Astrocyte (in vitro differentiated cells and primary cell): ENCODE results near the gene HDC.

Experiments used
- EZH2 ChIP-seq: IDR thresholded peaks from 2 replicates; pipeline ENCODE4 v1.6.1; 2012; ENCODE audit warnings: mild to moderate bottlenecking, low read length, inconsistent platforms; ENCODE audit not compliant: insufficient read depth
- TF ChIP-seq, protein P1 (sequence below): IDR thresholded peaks from 2 replicates; pipeline ENCODE4 v1.5.1; 2011; ENCODE audit warnings: low read depth, mild to moderate bottlenecking, inconsistent platforms, low read length, moderate library complexity; ENCODE audit not compliant: insufficient read depth

DNA sequence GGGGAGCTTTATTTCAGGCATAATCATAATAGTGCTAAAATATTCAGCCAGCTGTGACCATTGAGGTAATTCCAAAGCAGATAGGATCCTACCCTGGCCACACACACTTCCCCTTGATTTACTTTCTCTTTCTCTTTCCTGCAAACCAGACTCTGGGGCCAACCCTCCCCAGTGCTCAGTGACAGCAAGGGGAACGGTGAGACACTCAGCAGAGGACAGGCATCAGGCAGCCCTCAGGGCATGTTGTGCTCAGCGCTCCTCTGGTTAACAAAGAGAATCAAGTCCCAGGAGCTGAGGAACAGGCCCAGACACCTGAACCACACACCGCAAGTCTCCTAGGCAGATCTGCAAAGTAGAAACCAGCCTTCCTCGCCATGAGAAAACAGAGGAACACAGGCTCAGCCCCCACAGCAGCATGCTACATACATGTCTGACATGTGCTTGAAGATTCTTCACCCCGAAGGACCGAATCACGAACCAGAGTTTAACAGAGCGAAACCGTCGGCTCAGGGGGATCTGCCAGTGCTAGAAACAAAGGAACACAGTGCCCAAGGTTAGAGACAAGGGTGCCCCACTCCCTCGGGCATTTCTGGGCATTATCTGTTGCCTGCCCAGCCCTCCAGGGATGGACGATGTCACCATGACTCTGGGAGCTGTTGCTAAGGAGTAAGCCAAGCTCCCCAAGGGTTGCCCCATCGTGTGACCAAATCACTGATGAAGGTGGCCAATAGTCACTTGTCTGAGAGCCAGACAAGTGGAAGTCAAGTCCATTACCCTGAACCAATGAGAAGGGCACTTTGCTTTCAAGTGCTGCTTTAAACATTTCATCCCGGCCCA is 17.5 kb downstream of the HDC start:
- TF ChIP-seq, protein P1, sequence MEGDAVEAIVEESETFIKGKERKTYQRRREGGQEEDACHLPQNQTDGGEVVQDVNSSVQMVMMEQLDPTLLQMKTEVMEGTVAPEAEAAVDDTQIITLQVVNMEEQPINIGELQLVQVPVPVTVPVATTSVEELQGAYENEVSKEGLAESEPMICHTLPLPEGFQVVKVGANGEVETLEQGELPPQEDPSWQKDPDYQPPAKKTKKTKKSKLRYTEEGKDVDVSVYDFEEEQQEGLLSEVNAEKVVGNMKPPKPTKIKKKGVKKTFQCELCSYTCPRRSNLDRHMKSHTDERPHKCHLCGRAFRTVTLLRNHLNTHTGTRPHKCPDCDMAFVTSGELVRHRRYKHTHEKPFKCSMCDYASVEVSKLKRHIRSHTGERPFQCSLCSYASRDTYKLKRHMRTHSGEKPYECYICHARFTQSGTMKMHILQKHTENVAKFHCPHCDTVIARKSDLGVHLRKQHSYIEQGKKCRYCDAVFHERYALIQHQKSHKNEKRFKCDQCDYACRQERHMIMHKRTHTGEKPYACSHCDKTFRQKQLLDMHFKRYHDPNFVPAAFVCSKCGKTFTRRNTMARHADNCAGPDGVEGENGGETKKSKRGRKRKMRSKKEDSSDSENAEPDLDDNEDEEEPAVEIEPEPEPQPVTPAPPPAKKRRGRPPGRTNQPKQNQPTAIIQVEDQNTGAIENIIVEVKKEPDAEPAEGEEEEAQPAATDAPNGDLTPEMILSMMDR, result no peak
- no peak for TF ChIP-seq EZH2
